Neural cell (in vitro differentiated cells): Measurements from ENCODE around the gene PNPLA7.

Experiments
- EP300 ChIP-seq: fragments of 450-650 bp; conservative IDR thresholded peaks from 2 replicates; pipeline ENCODE4 v1.6.1; 2014; ENCODE audit warnings: antibody characterized with exemption, mild to moderate bottlenecking, moderate library complexity; ENCODE audit not compliant: poor library complexity, severe bottlenecking
- POLR2AphosphoS5 ChIP-seq: IDR thresholded peaks from 2 replicates; pipeline ENCODE4 v1.6.1; 2012
- RAD21 ChIP-seq: fragments of 450-650 bp; conservative IDR thresholded peaks from 2 replicates; pipeline ENCODE4 v1.6.1; 2014; ENCODE audit warnings: antibody characterized with exemption, mild to moderate bottlenecking, moderate library complexity
- SMC3 ChIP-seq: fragments of 450-650 bp; conservative IDR thresholded peaks from 2 replicates; pipeline ENCODE4 v1.6.1; 2014; ENCODE audit warnings: antibody characterized with exemption, mild to moderate bottlenecking, moderate library complexity; ENCODE audit not compliant: poor library complexity
- TF ChIP-seq, protein P1 (sequence below): fragments of 450-650 bp; IDR thresholded peaks from 2 replicates; pipeline ENCODE4 v1.5.1; 2014; ENCODE audit warnings: antibody characterized with exemption, mild to moderate bottlenecking, moderate library complexity; ENCODE audit not compliant: poor library complexity, severe bottlenecking
- TF ChIP-seq, protein P2 (sequence below): IDR thresholded peaks from 2 replicates; pipeline ENCODE4 v1.6.1; 2012; ENCODE audit warnings: borderline replicate concordance

DNA sequence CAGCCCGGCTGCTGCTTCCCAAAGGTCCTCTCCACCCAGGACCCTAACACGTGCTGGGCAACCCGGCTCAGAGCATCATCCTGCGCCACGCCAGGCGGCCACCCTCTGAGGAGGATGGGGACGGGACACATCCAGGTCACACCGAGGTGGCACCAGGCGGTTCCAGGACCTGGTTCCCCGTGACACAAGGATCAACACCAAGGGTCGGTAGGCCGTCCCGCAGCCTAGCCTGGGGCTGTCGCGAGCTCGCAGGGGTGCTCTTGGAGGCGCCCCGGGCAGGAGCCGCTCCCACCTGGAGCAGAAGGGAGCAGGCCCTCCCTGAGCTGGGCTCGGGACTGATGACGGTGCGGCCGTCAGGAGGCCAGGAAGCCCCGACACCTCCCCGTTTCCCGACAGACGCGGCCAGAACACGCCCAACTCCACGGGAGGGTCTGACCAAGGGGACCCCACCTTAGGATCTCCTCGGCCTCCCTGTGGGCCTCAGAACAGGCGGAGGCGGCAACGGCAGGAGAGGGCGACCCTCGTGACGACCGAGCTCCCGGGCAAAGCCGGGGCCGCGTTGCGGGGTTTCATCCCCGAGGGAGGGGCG is 133.5 kb downstream of the PNPLA7 start:
- TF ChIP-seq EP300 (no peak), POLR2AphosphoS5 (no peak), SMC3 (no peak), RAD21 (no peak)
- TF ChIP-seq, protein P1, sequence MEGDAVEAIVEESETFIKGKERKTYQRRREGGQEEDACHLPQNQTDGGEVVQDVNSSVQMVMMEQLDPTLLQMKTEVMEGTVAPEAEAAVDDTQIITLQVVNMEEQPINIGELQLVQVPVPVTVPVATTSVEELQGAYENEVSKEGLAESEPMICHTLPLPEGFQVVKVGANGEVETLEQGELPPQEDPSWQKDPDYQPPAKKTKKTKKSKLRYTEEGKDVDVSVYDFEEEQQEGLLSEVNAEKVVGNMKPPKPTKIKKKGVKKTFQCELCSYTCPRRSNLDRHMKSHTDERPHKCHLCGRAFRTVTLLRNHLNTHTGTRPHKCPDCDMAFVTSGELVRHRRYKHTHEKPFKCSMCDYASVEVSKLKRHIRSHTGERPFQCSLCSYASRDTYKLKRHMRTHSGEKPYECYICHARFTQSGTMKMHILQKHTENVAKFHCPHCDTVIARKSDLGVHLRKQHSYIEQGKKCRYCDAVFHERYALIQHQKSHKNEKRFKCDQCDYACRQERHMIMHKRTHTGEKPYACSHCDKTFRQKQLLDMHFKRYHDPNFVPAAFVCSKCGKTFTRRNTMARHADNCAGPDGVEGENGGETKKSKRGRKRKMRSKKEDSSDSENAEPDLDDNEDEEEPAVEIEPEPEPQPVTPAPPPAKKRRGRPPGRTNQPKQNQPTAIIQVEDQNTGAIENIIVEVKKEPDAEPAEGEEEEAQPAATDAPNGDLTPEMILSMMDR, result no peak
- TF ChIP-seq, protein P2, sequence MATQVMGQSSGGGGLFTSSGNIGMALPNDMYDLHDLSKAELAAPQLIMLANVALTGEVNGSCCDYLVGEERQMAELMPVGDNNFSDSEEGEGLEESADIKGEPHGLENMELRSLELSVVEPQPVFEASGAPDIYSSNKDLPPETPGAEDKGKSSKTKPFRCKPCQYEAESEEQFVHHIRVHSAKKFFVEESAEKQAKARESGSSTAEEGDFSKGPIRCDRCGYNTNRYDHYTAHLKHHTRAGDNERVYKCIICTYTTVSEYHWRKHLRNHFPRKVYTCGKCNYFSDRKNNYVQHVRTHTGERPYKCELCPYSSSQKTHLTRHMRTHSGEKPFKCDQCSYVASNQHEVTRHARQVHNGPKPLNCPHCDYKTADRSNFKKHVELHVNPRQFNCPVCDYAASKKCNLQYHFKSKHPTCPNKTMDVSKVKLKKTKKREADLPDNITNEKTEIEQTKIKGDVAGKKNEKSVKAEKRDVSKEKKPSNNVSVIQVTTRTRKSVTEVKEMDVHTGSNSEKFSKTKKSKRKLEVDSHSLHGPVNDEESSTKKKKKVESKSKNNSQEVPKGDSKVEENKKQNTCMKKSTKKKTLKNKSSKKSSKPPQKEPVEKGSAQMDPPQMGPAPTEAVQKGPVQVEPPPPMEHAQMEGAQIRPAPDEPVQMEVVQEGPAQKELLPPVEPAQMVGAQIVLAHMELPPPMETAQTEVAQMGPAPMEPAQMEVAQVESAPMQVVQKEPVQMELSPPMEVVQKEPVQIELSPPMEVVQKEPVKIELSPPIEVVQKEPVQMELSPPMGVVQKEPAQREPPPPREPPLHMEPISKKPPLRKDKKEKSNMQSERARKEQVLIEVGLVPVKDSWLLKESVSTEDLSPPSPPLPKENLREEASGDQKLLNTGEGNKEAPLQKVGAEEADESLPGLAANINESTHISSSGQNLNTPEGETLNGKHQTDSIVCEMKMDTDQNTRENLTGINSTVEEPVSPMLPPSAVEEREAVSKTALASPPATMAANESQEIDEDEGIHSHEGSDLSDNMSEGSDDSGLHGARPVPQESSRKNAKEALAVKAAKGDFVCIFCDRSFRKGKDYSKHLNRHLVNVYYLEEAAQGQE, result no peak
